Stimulated activated CD4-positive, alpha-beta T cell treated with anti-CD3 and anti-CD28 coated beads, TNF-alpha, amount 100 ng/mL, for 24 hours (primary cell): ENCODE data around the gene VSX2.

Experiments used
- DNase-seq, 3 experiments: peaks; one replicate each; pipeline ENCODE4 v3.0.0-alpha.2; 2020; ENCODE audit warnings: low read depth in 3 of 3

VSX2 gene

GRCh38 chr14:74238974-74239847 is at the start of gene VSX2:
VSX2 (plus strand) TSS chr14:74239449; CDS start chr14:74239562, 113 bp downstream.
- DNase-seq, result no peak

GRCh38 chr14:74190927-74191575 is 48.2 kb upstream of the VSX2 start:
- DNase-seq, result no peak

- no peak for DNase-seq
These were observed 44.6 kb upstream of the VSX2 start for GRCh38 chr14:74194506-74195274.

- DNase-seq, result no peak
These were observed 43.6 kb upstream of the VSX2 start for GRCh38 chr14:74195623-74196022.

- DNase-seq, result no peak
These were observed 40.6 kb upstream of the VSX2 start for GRCh38 chr14:74198441-74199234.

- DNase-seq, result no peak
These were observed 37.1 kb upstream of the VSX2 start for GRCh38 chr14:74202113-74202512.

GRCh38 chr14:74203639-74204038 is 35.6 kb upstream of the VSX2 start:
- no peak for DNase-seq

- no peak for DNase-seq
These were observed 34.8 kb upstream of the VSX2 start for GRCh38 chr14:74204491-74204890.

GRCh38 chr14:74205882-74206281 is 33.4 kb upstream of the VSX2 start:
- DNase-seq, result no peak

- DNase-seq, result no peak
These were observed 31.3 kb upstream of the VSX2 start for GRCh38 chr14:74207943-74208342.

- no peak for DNase-seq
These were observed 30.6 kb upstream of the VSX2 start for GRCh38 chr14:74208642-74209041.

- no peak for DNase-seq
These were observed 27.2 kb upstream of the VSX2 start for GRCh38 chr14:74211945-74212580.

GRCh38 chr14:74213907-74214803 is 25.1 kb upstream of the VSX2 start:
- DNase-seq, result no peak

GRCh38 chr14:74216671-74217070 is 22.6 kb upstream of the VSX2 start:
- DNase-seq, result no peak

- peak; percentile 54 to 81 (median 59) for DNase-seq
These were observed 21.4 kb upstream of the VSX2 start for GRCh38 chr14:74217672-74218448.

GRCh38 chr14:74218462-74218861 is 20.8 kb upstream of the VSX2 start:
- DNase-seq, result no peak

- DNase-seq, result no peak
These were observed 19.7 kb upstream of the VSX2 start for GRCh38 chr14:74219277-74220205.

GRCh38 chr14:74220991-74221390 is 18.3 kb upstream of the VSX2 start:
- DNase-seq, result no peak
